GM12801 (cell line): ENCODE results near the gene AP2S1.

Experiments
- TF ChIP-seq, protein P1 (sequence below): IDR thresholded peaks from one replicate; pipeline ENCODE4 v1.5.1; 2011; ENCODE audit warnings: control low read depth; ENCODE audit not compliant: insufficient read length; ENCODE audit errors: extremely low read depth

AP2S1 gene

GRCh38 chr19:46830864-46831263, 19.8 kb downstream of the AP2S1 start:
- TF ChIP-seq, protein P1, sequence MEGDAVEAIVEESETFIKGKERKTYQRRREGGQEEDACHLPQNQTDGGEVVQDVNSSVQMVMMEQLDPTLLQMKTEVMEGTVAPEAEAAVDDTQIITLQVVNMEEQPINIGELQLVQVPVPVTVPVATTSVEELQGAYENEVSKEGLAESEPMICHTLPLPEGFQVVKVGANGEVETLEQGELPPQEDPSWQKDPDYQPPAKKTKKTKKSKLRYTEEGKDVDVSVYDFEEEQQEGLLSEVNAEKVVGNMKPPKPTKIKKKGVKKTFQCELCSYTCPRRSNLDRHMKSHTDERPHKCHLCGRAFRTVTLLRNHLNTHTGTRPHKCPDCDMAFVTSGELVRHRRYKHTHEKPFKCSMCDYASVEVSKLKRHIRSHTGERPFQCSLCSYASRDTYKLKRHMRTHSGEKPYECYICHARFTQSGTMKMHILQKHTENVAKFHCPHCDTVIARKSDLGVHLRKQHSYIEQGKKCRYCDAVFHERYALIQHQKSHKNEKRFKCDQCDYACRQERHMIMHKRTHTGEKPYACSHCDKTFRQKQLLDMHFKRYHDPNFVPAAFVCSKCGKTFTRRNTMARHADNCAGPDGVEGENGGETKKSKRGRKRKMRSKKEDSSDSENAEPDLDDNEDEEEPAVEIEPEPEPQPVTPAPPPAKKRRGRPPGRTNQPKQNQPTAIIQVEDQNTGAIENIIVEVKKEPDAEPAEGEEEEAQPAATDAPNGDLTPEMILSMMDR: no peak

- TF ChIP-seq, protein P1: no peak
Observed at GRCh38 chr19:46828484-46828883, 22.2 kb downstream of the AP2S1 start.

DNA sequence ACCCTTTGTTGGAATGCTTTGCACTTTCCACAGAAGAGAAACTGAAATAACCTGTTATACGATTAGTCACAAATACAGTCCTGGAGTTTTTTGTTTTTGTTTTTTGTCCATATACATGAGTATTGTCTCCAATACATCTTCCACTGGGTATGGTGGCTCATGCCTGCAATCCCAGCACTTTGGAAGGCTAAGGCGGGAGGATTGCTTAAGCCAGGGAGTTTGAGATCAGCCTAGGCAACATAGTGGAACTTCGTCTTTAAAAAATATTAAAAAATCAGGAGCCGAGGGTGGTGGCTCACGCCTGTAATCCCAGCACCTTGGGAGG, 25.0 kb downstream of the AP2S1 start:
- TF ChIP-seq, protein P1: no peak

DNA sequence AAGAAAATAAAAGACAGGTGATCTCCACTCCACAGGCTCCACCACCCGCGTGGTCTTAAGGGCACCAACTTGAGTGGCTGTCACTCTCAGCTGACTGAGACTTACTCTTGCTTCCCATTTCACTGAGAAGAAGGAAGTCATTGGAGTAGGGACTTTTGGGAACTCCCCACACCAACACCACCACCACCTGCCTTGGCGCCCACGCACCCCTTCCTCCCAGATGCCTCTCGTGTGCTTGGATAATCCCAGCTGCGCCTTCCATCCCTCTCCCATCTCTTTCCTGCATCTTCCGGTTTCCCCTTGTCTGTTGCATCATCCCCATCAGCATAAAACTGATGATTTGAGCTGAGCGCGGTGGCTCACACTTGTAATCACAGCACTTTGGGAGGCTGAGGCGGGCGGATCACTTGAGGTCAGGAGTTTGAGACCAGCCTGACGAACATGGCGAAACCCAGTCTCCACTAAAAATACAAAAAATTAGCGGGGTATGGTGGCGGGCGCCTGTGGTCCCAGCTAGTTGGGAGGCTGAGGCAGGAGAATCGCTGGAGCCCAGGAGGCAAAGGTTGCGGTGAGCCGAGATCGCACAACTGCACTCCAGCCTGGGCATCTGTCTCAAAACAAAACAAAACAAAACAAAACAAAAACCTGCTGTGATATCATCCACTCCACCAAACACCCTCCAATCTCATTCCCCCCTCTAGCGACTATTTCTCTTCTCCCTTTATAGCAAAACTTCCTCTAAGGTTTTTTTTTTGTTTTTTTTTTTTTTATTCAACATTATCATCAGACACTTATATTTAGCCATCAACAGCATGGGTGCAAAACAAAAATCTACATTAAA, 25.5 kb downstream of the AP2S1 start:
- TF ChIP-seq, protein P1: no peak

GRCh38 chr19:46823049-46823448, 27.6 kb downstream of the AP2S1 start:
- TF ChIP-seq, protein P1: no peak

- TF ChIP-seq, protein P1: no peak
Observed at GRCh38 chr19:46821512-46822409, 28.9 kb downstream of the AP2S1 start.

- TF ChIP-seq, protein P1: no peak
Observed at GRCh38 chr19:46818812-46819211, 31.8 kb downstream of the AP2S1 start.
